Activated CD4-positive, alpha-beta T cell treated with anti-CD3 and anti-CD28 coated beads, Interleukin-2, Interleukin-4, amounts not matched to agents 100 ng/mL and 50 ng/mL, durations not matched to agents 16 hours and 8 hours (primary cell): ENCODE measurements around the gene ELL.
A peak's percentile ranks its signal among the peaks of the same experiment; 100 is the strongest.
"Not testable (repeated sequence)": the region's sequence is repeated elsewhere in the genome, so short reads cannot be mapped to it uniquely, and the experiment has no call there.

Experiments used
- DNase-seq: peaks from one replicate; pipeline ENCODE4 v3.0.0-alpha.2; 2020; ENCODE audit warnings: low spot score

Gene ELL

GRCh38 chr19:18422530-18423191, 99.2 kb downstream of the ELL start:
- peak; percentile 69 for DNase-seq

- DNase-seq, result no peak
These were observed 100.4 kb downstream of the ELL start for GRCh38 chr19:18421371-18421959.

- DNase-seq, result no peak
These were observed 100.9 kb downstream of the ELL start for GRCh38 chr19:18420930-18421329.

- DNase-seq, result no peak
These were observed 102.0 kb downstream of the ELL start for GRCh38 chr19:18419699-18420460.

- DNase-seq, result peak; percentile 73
These were observed 102.6 kb downstream of the ELL start, which contains the start of gene SSBP4 for GRCh38 chr19:18419195-18419698. SSBP4 (plus strand) TSS chr19:18419398; CDS start chr19:18419649, 251 bp downstream.

- no peak for DNase-seq
These were observed 103.2 kb downstream of the ELL start for GRCh38 chr19:18418483-18419194.

- no peak for DNase-seq
These were observed 103.8 kb downstream of the ELL start for GRCh38 chr19:18418029-18418482.

- DNase-seq, result peak; percentile 56
These were observed 104.4 kb downstream of the ELL start for GRCh38 chr19:18417250-18418028.

- peak; percentile 74 for DNase-seq
These were observed 105.1 kb downstream of the ELL start for GRCh38 chr19:18416778-18417249.

GRCh38 chr19:18415178-18415867, 106.5 kb downstream of the ELL start:
- DNase-seq, result no peak

GRCh38 chr19:18414504-18415177, 107.2 kb downstream of the ELL start:
- no peak for DNase-seq

GRCh38 chr19:18412610-18413239, 109.1 kb downstream of the ELL start:
- no peak for DNase-seq

- DNase-seq, result no peak
These were observed 113.8 kb downstream of the ELL start for GRCh38 chr19:18408053-18408476.

- DNase-seq, result no peak
These were observed 115.1 kb downstream of the ELL start for GRCh38 chr19:18406749-18407148.

- not testable (repeated sequence) for DNase-seq
These were observed 116.1 kb downstream of the ELL start for GRCh38 chr19:18405754-18406153.

GRCh38 chr19:18402455-18403248, 119.2 kb downstream of the ELL start:
- not testable (repeated sequence) for DNase-seq

GRCh38 chr19:18401580-18402112, 120.2 kb downstream of the ELL start:
- no peak for DNase-seq

GRCh38 chr19:18399008-18399407, 122.9 kb downstream of the ELL start:
- no peak for DNase-seq
